Liver (tissue), 9 donors: ENCODE results near the gene PARD3. TPM values are rescaled to one million over a fixed set of nuclear protein-coding genes. Genes with fewer than 3 reads are reported as not detected.

Source experiments
- DNase-seq: peaks from one replicate; pipeline ENCODE4 v3.0.0-alpha.2; 2017; ENCODE audit warnings: low spot score
- H3K27ac ChIP-seq, 2 donors: one replicate each; pipeline ENCODE4 v1.7.0; 2013; ENCODE audit warnings: inconsistent platforms in 2 of 2, low read length in 2 of 2, control low read depth in 1 of 2, low read depth in 1 of 2, mild to moderate bottlenecking in 1 of 2
- H3K27me3 ChIP-seq, 4 donors: one replicate each; pipeline versions ENCODE4 v1.6.1 to v1.7.0; 2013; ENCODE audit warnings: low read length in 3 of 4, inconsistent platforms in 1 of 4, mild to moderate bottlenecking in 1 of 4, moderate library complexity in 1 of 4; ENCODE audit not compliant: control insufficient read depth in 4 of 4, insufficient read depth in 4 of 4
- H3K36me3 ChIP-seq, 4 donors: one replicate each; pipeline versions ENCODE4 v1.6.1 to v1.7.0; 2013; ENCODE audit warnings: low read length in 3 of 4, mild to moderate bottlenecking in 3 of 4, low read depth in 1 of 4, moderate library complexity in 1 of 4; ENCODE audit not compliant: control insufficient read depth in 4 of 4, insufficient read depth in 3 of 4
- H3K4me1 ChIP-seq, 4 donors: one replicate each; pipeline versions ENCODE4 v1.6.1 to v1.7.0; 2013; ENCODE audit warnings: low read length in 3 of 4, mild to moderate bottlenecking in 3 of 4, moderate library complexity in 1 of 4; ENCODE audit not compliant: control insufficient read depth in 4 of 4, insufficient read depth in 4 of 4
- H3K4me3 ChIP-seq, 3 donors: one replicate each; pipeline versions ENCODE4 v1.6.1 to v1.7.0; 2013; ENCODE audit warnings: low read length in 3 of 3, control low read depth in 1 of 3, low read depth in 1 of 3, mild to moderate bottlenecking in 1 of 3
- H3K9ac ChIP-seq, 2 donors: one replicate each; pipeline ENCODE4 v1.7.0; 2013; ENCODE audit warnings: low read length in 2 of 2, mild to moderate bottlenecking in 2 of 2, moderate library complexity in 2 of 2, control low read depth in 1 of 2, low read depth in 1 of 2
- H3K9me3 ChIP-seq, 4 donors: one replicate each; pipeline versions ENCODE4 v1.6.1 to v1.7.0; 2013; ENCODE audit warnings: low read length in 3 of 4; ENCODE audit not compliant: control insufficient read depth in 4 of 4
- EGR1 ChIP-seq, 2 donors: IDR thresholded peaks; 2 replicates each; pipeline ENCODE4 v1.6.1; 2016 to 2018; ENCODE audit warnings: antibody characterized with exemption in 2 of 2, low read depth in 2 of 2
- FOXA1 ChIP-seq: IDR thresholded peaks from 2 replicates; pipeline ENCODE4 v1.6.1; 2016; ENCODE audit warnings: antibody characterized with exemption
- FOXA2 ChIP-seq: IDR thresholded peaks from 2 replicates; pipeline ENCODE4 v1.6.1; 2016; ENCODE audit warnings: antibody characterized with exemption
- HNF4A ChIP-seq, 2 donors: conservative IDR thresholded peaks; 2 replicates each; pipeline ENCODE4 v1.6.1; 2016; ENCODE audit warnings: antibody characterized with exemption in 2 of 2, mild to moderate bottlenecking in 2 of 2
- HNF4G ChIP-seq: IDR thresholded peaks from 2 replicates; pipeline ENCODE4 v1.6.1; 2016; ENCODE audit warnings: antibody characterized with exemption
- JUND ChIP-seq, 2 donors: IDR thresholded peaks; 2 replicates each; pipeline ENCODE4 v1.6.1; 2016; ENCODE audit warnings: antibody characterized with exemption in 2 of 2
- NR2F2 ChIP-seq: IDR thresholded peaks from 2 replicates; pipeline ENCODE4 v1.6.1; 2016; ENCODE audit warnings: antibody characterized with exemption
- RAD21 ChIP-seq, 2 donors: IDR thresholded peaks; 2 replicates each; pipeline ENCODE4 v1.6.1; 2016; ENCODE audit warnings: antibody characterized with exemption in 2 of 2, mild to moderate bottlenecking in 2 of 2
- SP1 ChIP-seq: IDR thresholded peaks from 2 replicates; pipeline ENCODE4 v1.6.1; 2018; ENCODE audit warnings: antibody characterized with exemption, mild to moderate bottlenecking
- TAF1 ChIP-seq: conservative IDR thresholded peaks from 2 replicates; pipeline ENCODE4 v1.6.1; 2016; ENCODE audit warnings: antibody characterized with exemption, mild to moderate bottlenecking
- WGBS: extraction: QIAGEN DNeasy Blood & Tissue Kit; methylation state at CpG from one replicate; pipeline ENCODE4 v1.1.7; 2013; 5-methylcytosine and 5-hydroxymethylcytosine counted together
- polyA plus RNA-seq, 2 donors: library from polyadenylated mRNA; stranded (reverse) in 1 of 2; unstranded in 1 of 2; fragments of 200-250 nt in 1 of 2; fragments of >200 nt in 1 of 2; fragmentation: Nextera tagmentation in 1 of 2; extraction: Ambion mirVana in 1 of 2; gene quantifications; one replicate each; pipeline versions ENCODE4 v1.2.1 to v1.2.3, GENCODE V29; 2013 to 2015
- total RNA-seq, 2 donors: library from RNA; depleted of rRNA; stranded (reverse); fragments of >200 nt; gene quantifications; one replicate each; pipeline ENCODE4 v1.2.3, GENCODE V29; 2014
- TF ChIP-seq, protein P1 (sequence below): IDR thresholded peaks from 2 replicates; pipeline ENCODE4 v1.6.1; 2016; ENCODE audit warnings: antibody characterized with exemption
- TF ChIP-seq, protein P2 (sequence below): IDR thresholded peaks from 2 replicates; pipeline ENCODE4 v1.6.1; 2016; ENCODE audit warnings: antibody characterized with exemption, mild to moderate bottlenecking
- TF ChIP-seq, protein P3 (sequence below): fragments of 150-350 bp; IDR thresholded peaks from 2 replicates; pipeline ENCODE4 v1.5.1; 2017; ENCODE audit warnings: improper control_type of control experiment, low read depth, low read length; ENCODE audit not compliant: missing input control
- TF ChIP-seq, protein P4 (sequence below): IDR thresholded peaks from 2 replicates; pipeline ENCODE4 v1.6.1; 2016; ENCODE audit warnings: antibody characterized with exemption
- donor health status: healthy.
- donor health status: healthy.
- donor health status: healthy.
- donor health status: healthy.
- donor health status: healthy.

PARD3 gene
- total and polyA plus RNA-seq, 4 donors = 12.3 to 43.8 (median 13.5) TPM

DNA sequence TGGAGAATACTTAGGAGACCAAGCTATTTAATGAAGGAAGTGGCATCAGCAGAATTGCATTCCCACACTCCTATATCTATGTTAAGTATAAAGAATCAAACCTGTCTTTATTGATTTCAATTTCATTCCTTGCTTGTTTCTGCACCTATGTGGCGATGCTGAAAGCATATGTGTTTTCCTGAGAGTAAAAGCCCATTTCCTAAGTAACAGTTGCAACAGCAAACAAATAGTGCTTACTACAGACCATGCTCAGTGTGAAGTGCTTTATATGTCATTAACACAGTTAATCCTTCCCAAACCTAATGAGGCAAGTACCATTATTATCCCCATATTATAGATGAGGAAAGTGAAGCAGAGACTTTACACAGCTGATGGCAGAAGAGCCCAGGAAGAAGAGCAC, 552.1 kb downstream of the PARD3 start:
- DNase-seq = no peak
- H3K36me3 ChIP-seq = peaks cover 0 to 5% (median 0%) of the 10 kb centered on the region in 4 donors
- H3K4me3 ChIP-seq = no peak overlapping the region
- H3K27me3 ChIP-seq = no peaks in the 10 kb centered on the region
- H3K4me1 ChIP-seq = no peaks in the 10 kb centered on the region
- WGBS = 95% methylated on average over 1 of the region's 1 CpG
- H3K9ac ChIP-seq = no peak overlapping the region
- TF ChIP-seq TAF1 = no peak
- no peak for TF ChIP-seq EGR1 (IDR thresholded peaks at IDR 0.05; ENCODE audit: low read depth in 2 of 2)
- TF ChIP-seq, protein P1, sequence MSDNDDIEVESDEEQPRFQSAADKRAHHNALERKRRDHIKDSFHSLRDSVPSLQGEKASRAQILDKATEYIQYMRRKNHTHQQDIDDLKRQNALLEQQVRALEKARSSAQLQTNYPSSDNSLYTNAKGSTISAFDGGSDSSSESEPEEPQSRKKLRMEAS = no peak
- TF ChIP-seq, protein P2, sequence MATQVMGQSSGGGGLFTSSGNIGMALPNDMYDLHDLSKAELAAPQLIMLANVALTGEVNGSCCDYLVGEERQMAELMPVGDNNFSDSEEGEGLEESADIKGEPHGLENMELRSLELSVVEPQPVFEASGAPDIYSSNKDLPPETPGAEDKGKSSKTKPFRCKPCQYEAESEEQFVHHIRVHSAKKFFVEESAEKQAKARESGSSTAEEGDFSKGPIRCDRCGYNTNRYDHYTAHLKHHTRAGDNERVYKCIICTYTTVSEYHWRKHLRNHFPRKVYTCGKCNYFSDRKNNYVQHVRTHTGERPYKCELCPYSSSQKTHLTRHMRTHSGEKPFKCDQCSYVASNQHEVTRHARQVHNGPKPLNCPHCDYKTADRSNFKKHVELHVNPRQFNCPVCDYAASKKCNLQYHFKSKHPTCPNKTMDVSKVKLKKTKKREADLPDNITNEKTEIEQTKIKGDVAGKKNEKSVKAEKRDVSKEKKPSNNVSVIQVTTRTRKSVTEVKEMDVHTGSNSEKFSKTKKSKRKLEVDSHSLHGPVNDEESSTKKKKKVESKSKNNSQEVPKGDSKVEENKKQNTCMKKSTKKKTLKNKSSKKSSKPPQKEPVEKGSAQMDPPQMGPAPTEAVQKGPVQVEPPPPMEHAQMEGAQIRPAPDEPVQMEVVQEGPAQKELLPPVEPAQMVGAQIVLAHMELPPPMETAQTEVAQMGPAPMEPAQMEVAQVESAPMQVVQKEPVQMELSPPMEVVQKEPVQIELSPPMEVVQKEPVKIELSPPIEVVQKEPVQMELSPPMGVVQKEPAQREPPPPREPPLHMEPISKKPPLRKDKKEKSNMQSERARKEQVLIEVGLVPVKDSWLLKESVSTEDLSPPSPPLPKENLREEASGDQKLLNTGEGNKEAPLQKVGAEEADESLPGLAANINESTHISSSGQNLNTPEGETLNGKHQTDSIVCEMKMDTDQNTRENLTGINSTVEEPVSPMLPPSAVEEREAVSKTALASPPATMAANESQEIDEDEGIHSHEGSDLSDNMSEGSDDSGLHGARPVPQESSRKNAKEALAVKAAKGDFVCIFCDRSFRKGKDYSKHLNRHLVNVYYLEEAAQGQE = no peak
- no peak for TF ChIP-seq HNF4G
- TF ChIP-seq NR2F2 = no peak
- TF ChIP-seq, protein P3, sequence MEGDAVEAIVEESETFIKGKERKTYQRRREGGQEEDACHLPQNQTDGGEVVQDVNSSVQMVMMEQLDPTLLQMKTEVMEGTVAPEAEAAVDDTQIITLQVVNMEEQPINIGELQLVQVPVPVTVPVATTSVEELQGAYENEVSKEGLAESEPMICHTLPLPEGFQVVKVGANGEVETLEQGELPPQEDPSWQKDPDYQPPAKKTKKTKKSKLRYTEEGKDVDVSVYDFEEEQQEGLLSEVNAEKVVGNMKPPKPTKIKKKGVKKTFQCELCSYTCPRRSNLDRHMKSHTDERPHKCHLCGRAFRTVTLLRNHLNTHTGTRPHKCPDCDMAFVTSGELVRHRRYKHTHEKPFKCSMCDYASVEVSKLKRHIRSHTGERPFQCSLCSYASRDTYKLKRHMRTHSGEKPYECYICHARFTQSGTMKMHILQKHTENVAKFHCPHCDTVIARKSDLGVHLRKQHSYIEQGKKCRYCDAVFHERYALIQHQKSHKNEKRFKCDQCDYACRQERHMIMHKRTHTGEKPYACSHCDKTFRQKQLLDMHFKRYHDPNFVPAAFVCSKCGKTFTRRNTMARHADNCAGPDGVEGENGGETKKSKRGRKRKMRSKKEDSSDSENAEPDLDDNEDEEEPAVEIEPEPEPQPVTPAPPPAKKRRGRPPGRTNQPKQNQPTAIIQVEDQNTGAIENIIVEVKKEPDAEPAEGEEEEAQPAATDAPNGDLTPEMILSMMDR = no peak
- no peak for TF ChIP-seq RAD21 (IDR thresholded peaks at IDR 0.05)
- no peak for TF ChIP-seq JUND (IDR thresholded peaks at IDR 0.05)
- TF ChIP-seq FOXA1 = no peak
- H3K27ac ChIP-seq = no peak overlapping the region
- H3K9me3 ChIP-seq = no peaks in the 10 kb centered on the region

DNA sequence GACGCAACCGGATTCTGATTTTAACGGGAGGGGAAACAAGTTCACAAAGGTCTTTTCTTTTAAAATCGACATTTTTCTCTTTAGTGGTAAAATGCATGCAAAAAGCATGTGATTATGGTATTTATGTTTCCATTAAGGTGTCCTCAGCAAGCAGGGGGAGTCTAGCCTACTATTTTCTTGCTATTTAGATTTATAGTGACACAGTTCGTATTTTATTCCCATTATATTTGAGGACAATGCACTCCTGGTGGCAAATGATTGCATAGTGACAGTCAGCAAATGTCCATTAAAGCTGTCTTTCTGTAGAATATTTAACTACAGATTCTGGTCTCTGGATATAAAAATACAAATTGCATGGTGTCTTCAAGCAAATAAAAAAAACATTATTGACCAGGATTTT, 554.2 kb downstream of the PARD3 start:
- TF ChIP-seq SP1 (no peak), FOXA1 (no peak), RAD21 (IDR thresholded peaks at IDR 0.05) (no peak), TAF1 (no peak), HNF4G (no peak), JUND (IDR thresholded peaks at IDR 0.05) (no peak), FOXA2 (no peak), NR2F2 (no peak), HNF4A (conservative IDR thresholded peaks at IDR 0.05) (no peak), EGR1 (IDR thresholded peaks at IDR 0.05; ENCODE audit: low read depth in 2 of 2) (no peak)
- TF ChIP-seq, protein P4, sequence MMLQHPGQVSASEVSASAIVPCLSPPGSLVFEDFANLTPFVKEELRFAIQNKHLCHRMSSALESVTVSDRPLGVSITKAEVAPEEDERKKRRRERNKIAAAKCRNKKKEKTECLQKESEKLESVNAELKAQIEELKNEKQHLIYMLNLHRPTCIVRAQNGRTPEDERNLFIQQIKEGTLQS = no peak
- TF ChIP-seq, protein P3 = no peak

More for the DNA sequence above, 554.2 kb downstream of the PARD3 start:
- H3K9ac ChIP-seq = no peak overlapping the region
- DNase-seq = no peak
- no peaks in the 10 kb centered on the region for H3K4me1 ChIP-seq
- no peak overlapping the region for H3K4me3 ChIP-seq
- peaks cover 0 to 3% (median 0%) of the 10 kb centered on the region in 4 donors for H3K36me3 ChIP-seq
- no peaks in the 10 kb centered on the region for H3K9me3 ChIP-seq
- 94% methylated on average over 5 of the region's 5 CpGs for WGBS
- H3K27ac ChIP-seq = no peak overlapping the region
- H3K27me3 ChIP-seq = no peaks in the 10 kb centered on the region
